NB4 (cell line): Measurements from ENCODE around the gene GPR68.
"Not testable (repeated sequence)": the region's sequence is repeated elsewhere in the genome, so short reads cannot be mapped to it uniquely, and the experiment has no call there.

Source experiments
- DNase-seq: peaks from one replicate; pipeline ENCODE4 v3.0.0; 2010; ENCODE audit warnings: low read depth
- H3K4me3 ChIP-seq: one replicate; pipeline ENCODE4 v1.5.1; 2011; ENCODE audit warnings: mild to moderate bottlenecking, low read depth, low read length, moderate library complexity
- MYC ChIP-seq: IDR thresholded peaks from 2 replicates; pipeline ENCODE4 v1.6.1; 2011; ENCODE audit warnings: low read depth, low read length
- POLR2A ChIP-seq: IDR thresholded peaks from 2 replicates; pipeline ENCODE4 v1.6.1; 2011; ENCODE audit warnings: mild to moderate bottlenecking; ENCODE audit not compliant: insufficient read length; ENCODE audit errors: extremely low read depth
- TF ChIP-seq, protein P1 (sequence below): IDR thresholded peaks from 2 replicates; pipeline ENCODE4 v1.6.1; 2011; ENCODE audit warnings: low read depth, low read length
- TF ChIP-seq, protein P2 (sequence below): IDR thresholded peaks from one replicate; pipeline ENCODE4 v1.5.1; 2012; ENCODE audit warnings: low read depth, low read length

Gene GPR68

DNA sequence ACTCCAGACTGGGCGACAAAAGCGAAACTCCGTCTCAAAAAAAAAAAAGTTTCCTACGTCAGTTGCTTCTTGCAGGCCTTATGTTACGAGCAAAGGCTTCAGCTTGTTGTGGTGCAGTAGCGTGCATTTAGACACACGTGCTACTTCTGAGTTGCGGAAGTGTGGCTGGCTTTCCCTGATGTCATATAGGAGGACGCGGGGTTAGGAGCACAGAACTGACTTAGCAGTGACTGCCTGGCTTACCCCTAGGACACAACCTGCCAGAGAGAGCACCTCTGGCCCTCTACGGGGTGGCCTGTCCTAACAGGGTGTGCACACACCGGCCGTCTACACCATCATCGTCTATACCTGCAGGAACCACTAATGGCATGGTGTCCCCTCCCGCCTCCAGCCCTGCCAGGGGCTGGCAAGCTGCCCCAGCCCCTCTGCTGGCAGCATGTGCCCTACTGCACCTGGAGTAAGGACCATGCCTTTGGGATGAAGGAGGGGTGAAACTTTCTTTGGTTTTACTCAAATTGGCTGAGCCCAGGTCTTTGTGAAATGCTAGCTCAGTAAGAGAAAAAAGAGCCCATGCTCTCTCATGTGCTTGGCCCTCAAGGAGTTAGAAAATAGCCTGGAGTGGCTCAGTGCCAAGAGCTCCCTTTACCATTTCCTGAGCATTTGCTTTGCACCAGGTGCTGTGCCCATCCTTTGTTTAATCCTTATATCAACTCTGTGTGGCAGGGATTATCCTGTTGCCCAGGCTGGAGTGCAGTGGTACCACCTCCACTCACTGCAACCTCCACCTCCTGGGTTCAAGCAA lies 1.7 kb upstream of the GPR68 start:
- TF ChIP-seq, protein P1, sequence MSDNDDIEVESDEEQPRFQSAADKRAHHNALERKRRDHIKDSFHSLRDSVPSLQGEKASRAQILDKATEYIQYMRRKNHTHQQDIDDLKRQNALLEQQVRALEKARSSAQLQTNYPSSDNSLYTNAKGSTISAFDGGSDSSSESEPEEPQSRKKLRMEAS, result no peak
- TF ChIP-seq POLR2A (no peak), MYC (no peak)
- TF ChIP-seq, protein P2, sequence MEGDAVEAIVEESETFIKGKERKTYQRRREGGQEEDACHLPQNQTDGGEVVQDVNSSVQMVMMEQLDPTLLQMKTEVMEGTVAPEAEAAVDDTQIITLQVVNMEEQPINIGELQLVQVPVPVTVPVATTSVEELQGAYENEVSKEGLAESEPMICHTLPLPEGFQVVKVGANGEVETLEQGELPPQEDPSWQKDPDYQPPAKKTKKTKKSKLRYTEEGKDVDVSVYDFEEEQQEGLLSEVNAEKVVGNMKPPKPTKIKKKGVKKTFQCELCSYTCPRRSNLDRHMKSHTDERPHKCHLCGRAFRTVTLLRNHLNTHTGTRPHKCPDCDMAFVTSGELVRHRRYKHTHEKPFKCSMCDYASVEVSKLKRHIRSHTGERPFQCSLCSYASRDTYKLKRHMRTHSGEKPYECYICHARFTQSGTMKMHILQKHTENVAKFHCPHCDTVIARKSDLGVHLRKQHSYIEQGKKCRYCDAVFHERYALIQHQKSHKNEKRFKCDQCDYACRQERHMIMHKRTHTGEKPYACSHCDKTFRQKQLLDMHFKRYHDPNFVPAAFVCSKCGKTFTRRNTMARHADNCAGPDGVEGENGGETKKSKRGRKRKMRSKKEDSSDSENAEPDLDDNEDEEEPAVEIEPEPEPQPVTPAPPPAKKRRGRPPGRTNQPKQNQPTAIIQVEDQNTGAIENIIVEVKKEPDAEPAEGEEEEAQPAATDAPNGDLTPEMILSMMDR, result no peak
- no peak overlapping the region for H3K4me3 ChIP-seq
- DNase-seq, result no peak

DNA sequence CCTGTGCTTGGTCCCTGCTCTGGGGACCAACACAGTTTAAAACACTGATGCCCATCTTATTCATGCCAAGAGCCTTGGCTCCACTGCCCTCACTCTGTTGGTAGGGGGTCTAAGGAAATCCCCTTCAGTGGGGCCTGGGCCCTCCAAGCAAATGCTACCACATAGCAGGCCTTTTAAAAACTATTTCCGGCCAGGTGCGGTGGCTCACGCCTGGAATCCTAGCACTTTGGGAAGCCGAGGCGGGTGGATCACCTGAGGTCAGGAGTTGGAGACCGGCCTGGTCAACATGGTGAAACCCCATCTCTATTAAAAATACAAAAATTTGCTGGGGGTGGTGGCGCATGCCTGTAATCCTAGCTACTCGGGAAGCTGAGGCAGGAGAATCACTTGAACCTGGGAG lies 1.1 kb upstream of the GPR68 start:
- DNase-seq, H3K4me3 ChIP-seq: not testable (repeated sequence)

DNA sequence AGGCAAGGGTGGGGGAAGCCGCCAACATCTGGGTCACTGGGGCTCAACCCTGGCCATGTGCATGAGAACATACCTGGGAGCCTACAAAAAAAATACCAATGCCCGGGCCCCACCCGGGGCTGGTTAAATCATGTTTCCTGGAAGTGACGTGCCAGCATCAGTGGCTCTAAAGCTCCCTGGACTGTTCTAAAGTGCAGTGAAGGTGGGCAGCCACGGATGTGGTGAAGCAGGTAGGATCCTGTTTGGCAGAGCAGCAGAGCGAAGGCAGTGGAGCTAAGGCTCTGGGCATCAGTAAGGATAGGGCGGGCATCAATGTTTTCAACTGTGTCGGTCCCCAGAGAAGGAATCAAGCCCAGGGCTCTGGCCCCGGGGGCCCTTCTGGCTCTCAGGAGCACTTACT lies 525 bp upstream of the GPR68 start:
- TF ChIP-seq MYC (no peak), POLR2A (no peak)
- TF ChIP-seq, protein P2, result no peak
- TF ChIP-seq, protein P1, result no peak
- no peak for DNase-seq
- H3K4me3 ChIP-seq, result no peak overlapping the region

DNA sequence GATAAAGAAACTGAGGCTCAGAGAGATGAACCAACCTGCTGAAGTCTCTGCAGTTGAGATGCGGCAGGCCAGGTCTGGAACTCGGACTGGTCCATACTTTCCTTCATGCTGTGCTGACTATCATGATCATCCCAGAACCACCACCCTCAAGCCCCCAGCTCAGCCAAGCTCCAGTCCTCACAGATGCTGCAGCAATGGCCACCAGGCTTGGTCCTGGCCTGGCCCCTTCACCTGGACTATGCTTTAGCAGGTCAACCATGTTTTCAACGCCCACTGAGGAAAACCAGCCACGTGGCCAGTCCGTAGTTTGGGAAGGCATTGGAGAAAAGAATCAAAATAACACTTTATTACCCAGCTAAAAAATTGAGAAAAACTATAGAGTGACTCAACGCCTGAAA lies 1.4 kb downstream of the GPR68 start:
- TF ChIP-seq, protein P2, result no peak
- TF ChIP-seq MYC (no peak), POLR2A (no peak)
- TF ChIP-seq, protein P1, result no peak
- DNase-seq, result no peak
- peak overlapping the region; percentile 59 for H3K4me3 ChIP-seq

DNA sequence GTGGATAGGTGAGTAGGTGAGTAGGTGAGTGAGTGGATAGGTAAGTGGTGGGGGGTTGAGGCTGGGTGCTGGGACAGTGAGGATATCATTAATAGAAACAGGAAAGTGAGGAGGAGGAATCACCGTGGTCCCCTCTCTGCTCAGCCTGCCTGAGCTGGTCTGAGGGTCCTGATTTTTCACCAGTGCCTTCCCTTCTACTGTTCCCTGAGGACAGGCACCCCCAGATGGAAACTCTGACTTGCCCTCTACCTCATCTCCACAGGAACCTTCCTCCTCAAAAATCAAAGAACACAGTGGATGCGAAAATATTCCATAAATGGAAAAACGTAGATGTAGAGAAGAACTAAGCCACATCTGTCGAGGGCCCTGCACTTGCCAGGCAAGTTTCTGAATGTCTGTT lies 1.9 kb downstream of the GPR68 start:
- DNase-seq, result no peak
- TF ChIP-seq POLR2A (no peak), MYC (no peak)
- TF ChIP-seq, protein P2, result no peak
- TF ChIP-seq, protein P1, result no peak
- H3K4me3 ChIP-seq, result peak overlapping the region; percentile 59

DNA sequence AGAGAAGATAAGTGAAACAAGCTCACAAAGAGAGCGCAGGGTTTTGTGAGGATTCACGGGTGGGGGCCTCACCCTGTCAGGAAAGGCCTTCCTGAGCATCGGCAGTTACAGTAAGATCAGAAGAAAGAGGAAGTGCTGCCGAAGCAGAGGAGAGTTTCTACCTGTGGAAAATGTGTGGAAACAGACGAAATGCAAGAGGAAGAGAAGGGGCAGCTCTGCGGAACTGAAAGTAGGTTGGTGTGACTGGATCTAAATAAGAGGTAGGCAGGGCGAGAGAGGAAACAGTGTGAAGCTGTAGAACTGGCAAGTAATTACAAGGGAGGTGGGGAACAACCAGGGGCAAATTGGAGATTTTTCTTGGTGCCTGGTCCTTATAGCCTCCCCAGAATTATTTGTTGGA lies 2.6 kb downstream of the GPR68 start:
- DNase-seq, result peak; percentile 84
- TF ChIP-seq MYC, result no peak; the same call in 1 of the 2 replicates
- TF ChIP-seq, protein P2, result no peak
- TF ChIP-seq POLR2A, result no peak
- TF ChIP-seq, protein P1, result no peak

More for the DNA sequence above, 2.6 kb downstream of the GPR68 start:
- H3K4me3 ChIP-seq, result peak overlapping the region; percentile 50
